ENCODE data around the gene RECQL5. TPM values are rescaled to one million over a fixed set of nuclear protein-coding genes. Genes with fewer than 3 reads are reported as not detected.
A peak's percentile ranks its signal among the peaks of the same experiment; 100 is the strongest.

Gene RECQL5
- total and polyA plus RNA-seq, 11 donors: 6.0 to 15.9 (median 10.2) TPM

- ATAC-seq (no peak), DNase-seq (no peak)
- Histone ChIP-seq H3K4me1 (peaks cover 0 to 4% (median 0%) of the 10 kb centered on the region in 12 donors), H3K36me3 (peaks cover 0 to 76% (median 30%) of the 10 kb centered on the region in 9 donors), H3K4me3 (no peak overlapping the region), H3K27ac (no peak overlapping the region), H3K27me3 (no peaks in the 10 kb centered on the region), H3K9me3 (no peaks in the 10 kb centered on the region)
- TF ChIP-seq CTCF (IDR thresholded peaks at IDR 0.05): no peak
- TF ChIP-seq POLR2A (IDR thresholded peaks at IDR 0.05): no peak
- intact Hi-C loops (cut with DNase I): no loop called here
- WGBS, 4 donors: 60 to 73% (median 67%) methylated on average over 6 to 11 of the region's 11 CpGs
These were observed 40.4 kb downstream of the RECQL5 start for GRCh38 chr17:75626496-75627038.

GRCh38 chr17:75625813-75626486 is 41.0 kb downstream of the RECQL5 start:
- TF ChIP-seq CTCF (IDR thresholded peaks at IDR 0.05) (peak in 11 of 12 donors; percentile 28 to 71 (median 53)), POLR2A (IDR thresholded peaks at IDR 0.05) (no peak)
- 85 to 88% (median 87%) methylated on average over 14 to 15 of the region's 15 CpGs for WGBS, 4 donors
- no peaks in the 10 kb centered on the region for H3K9me3 ChIP-seq
- peak in 1 of 5 donors; percentile 58 for DNase-seq
- H3K4me3 ChIP-seq: no peak overlapping the region
- H3K27ac ChIP-seq: no peak overlapping the region
- intact Hi-C loops (cut with DNase I): no loop called here
- peak in 3 of 4 donors; percentile 22 to 56 (median 47) for ATAC-seq
- peaks cover 0 to 4% (median 0%) of the 10 kb centered on the region in 12 donors for H3K4me1 ChIP-seq
- no peaks in the 10 kb centered on the region for H3K27me3 ChIP-seq
- H3K36me3 ChIP-seq: peaks cover 0 to 80% (median 35%) of the 10 kb centered on the region in 9 donors

- WGBS, 4 donors: 86 to 91% (median 87%) methylated on average over 4 to 23 of the region's 23 CpGs
- no peaks in the 10 kb centered on the region for H3K9me3 ChIP-seq
- H3K4me1 ChIP-seq: peaks cover 0 to 4% (median 0%) of the 10 kb centered on the region in 12 donors
- H3K27ac ChIP-seq: no peak overlapping the region
- ATAC-seq (no peak), DNase-seq (peak in 1 of 5 donors; percentile 55)
- TF ChIP-seq POLR2A (IDR thresholded peaks at IDR 0.05) (no peak), CTCF (IDR thresholded peaks at IDR 0.05) (no peak)
- intact Hi-C loops (cut with DNase I): no loop called here
- H3K36me3 ChIP-seq: peaks cover 0 to 82% (median 46%) of the 10 kb centered on the region in 9 donors
- no peak overlapping the region for H3K4me3 ChIP-seq
- no peaks in the 10 kb centered on the region for H3K27me3 ChIP-seq
These were observed 42.1 kb downstream of the RECQL5 start for GRCh38 chr17:75624714-75625345.

- intact Hi-C loops (cut with DNase I): no loop called here
- Histone ChIP-seq H3K27ac (no peak overlapping the region), H3K4me1 (peaks cover 0 to 4% (median 0%) of the 10 kb centered on the region in 12 donors), H3K9me3 (no peaks in the 10 kb centered on the region), H3K36me3 (peaks cover 0 to 90% (median 54%) of the 10 kb centered on the region in 9 donors), H3K4me3 (no peak overlapping the region), H3K27me3 (no peaks in the 10 kb centered on the region)
- WGBS, 4 donors: 88 to 94% (median 93%) methylated on average over 12 of the region's 12 CpGs
- DNase-seq: no peak
- TF ChIP-seq POLR2A (IDR thresholded peaks at IDR 0.05): no peak
- no peak for TF ChIP-seq CTCF (IDR thresholded peaks at IDR 0.05)
- no peak for ATAC-seq
These were observed 42.9 kb downstream of the RECQL5 start for GRCh38 chr17:75624021-75624420.
